ENCODE results near the gene BORCS6. TPM values are rescaled to one million over a fixed set of nuclear protein-coding genes. Genes with fewer than 3 reads are reported as not detected.

Gene BORCS6
- total and polyA plus RNA-seq, 2 of the 4 experiments (the other 2 are of a cell fraction), result 2.7 to 3.3 TPM

- WGBS, 2 experiments (ENCODE audit: extremely low coverage in 2 of 2, insufficient read length in 1 of 2), result 100% methylated on average over 2 of the region's 4 CpGs; no CpG with 5 or more reads in 1 of the 2 experiments
- H3K9ac ChIP-seq (ENCODE audit: low read depth, low read length), result no peak overlapping the region
- H2AFZ ChIP-seq (replicated peaks; ENCODE audit: low read length, poor library complexity), result no peak overlapping the region
- no peak overlapping the region for H2BK5ac ChIP-seq (ENCODE audit: low read depth, low read length, poor library complexity, severe bottlenecking)
- intact Hi-C loops (cut with micrococcal nuclease) (no loop called here), dilution Hi-C loops (cut with HindIII; ENCODE audit: low sequenced_read_pairs, unreplicated experiment) (loop anchor here (25.0 kb wide), 1 partner anchor 126 kb away; the partner anchor contains the start of genes ALOXE3 and HES7), in situ Hi-C loops (cut with MboI; ENCODE audit: low sequenced_read_pairs) (no loop called here)
- DNase-seq (no peak), ATAC-seq (ENCODE audit: low read depth) (no peak)
- H3K9me3 ChIP-seq (ENCODE audit: control insufficient read depth, insufficient read depth, low read length), result no peaks in the 10 kb centered on the region
- H3K4ac ChIP-seq (ENCODE audit: low read depth, low read length), result no peak overlapping the region
- H2BK20ac ChIP-seq (ENCODE audit: low read depth, low read length), result no peak overlapping the region
- no peak overlapping the region for H3K27ac ChIP-seq (ENCODE audit: insufficient read depth, low read length)
- ChIA-PET CTCF (no interaction called here), POLR2A (ENCODE audit: unreplicated experiment) (no interaction called here)
- H3K4me2 ChIP-seq (ENCODE audit: low read depth, low read length), result no peak overlapping the region
- no peaks in the 10 kb centered on the region for H3K27me3 ChIP-seq (ENCODE audit: control insufficient read depth, insufficient read depth, low read length)
- no peak overlapping the region for H3K14ac ChIP-seq (replicated peaks; ENCODE audit: low read depth, low read length)
- no peak overlapping the region for H4K8ac ChIP-seq (ENCODE audit: low read depth in 2 of 2, low read length in 2 of 2)
- BruUV-seq (replicated peaks), result no TSS peak
- H3K79me1 ChIP-seq (ENCODE audit: low read depth in 1 of 2, low read length in 2 of 2), result peaks cover 0 to 2% of the 10 kb centered on the region in 2 experiments; a peak in 2 of 4 replicates
- H3K4me1 ChIP-seq (ENCODE audit: control insufficient read depth, insufficient read depth, low read length), result no peaks in the 10 kb centered on the region
- H3K9me1 ChIP-seq (ENCODE audit: insufficient read depth, low read length), result no peaks in the 10 kb centered on the region
- H4K5ac ChIP-seq (ENCODE audit: low read depth, low read length), result no peak overlapping the region
- H2AK5ac ChIP-seq (ENCODE audit: low read depth, low read length), result no peak overlapping the region
- no peak overlapping the region for H3K4me3 ChIP-seq (ENCODE audit: insufficient read depth, low read depth, low read length)
- no peak overlapping the region for H3K23ac ChIP-seq (ENCODE audit: low read depth, low read length)
- no peak overlapping the region for H3K18ac ChIP-seq (ENCODE audit: low read depth, low read length)
- no peak overlapping the region for H2BK120ac ChIP-seq (ENCODE audit: low read depth, low read length)
- TF ChIP-seq RAD21 (IDR thresholded peaks at IDR 0.05; ENCODE audit: low read length) (no peak), BHLHE40 (IDR thresholded peaks at IDR 0.05; ENCODE audit: low read depth, low read length) (no peak), CHD1 (IDR thresholded peaks at IDR 0.05; ENCODE audit: low read depth, low read length) (no peak), RCOR1 (IDR thresholded peaks at IDR 0.05; ENCODE audit: insufficient replicate concordance, low read length) (no peak), CTCF (conservative IDR thresholded peaks at IDR 0.05; ENCODE audit: low read depth, low read length) (no peak), USF2 (IDR thresholded peaks at IDR 0.05; ENCODE audit: low read depth, low read length) (no peak), MXI1 (IDR thresholded peaks at IDR 0.05; ENCODE audit: borderline replicate concordance, low read depth, low read length) (no peak), POLR2A (IDR thresholded peaks at IDR 0.05; ENCODE audit: low read depth, low read length) (no peak), RFX5 (IDR thresholded peaks at IDR 0.05; ENCODE audit: low read depth, low read length) (no peak), NFE2L2 (IDR thresholded peaks at IDR 0.05; ENCODE audit: low read depth, low read length) (no peak), ELK1 (IDR thresholded peaks at IDR 0.05; ENCODE audit: borderline replicate concordance, low read depth, low read length) (no peak), FOS (IDR thresholded peaks at IDR 0.05; ENCODE audit: low read depth, low read length) (no peak), MAFK (IDR thresholded peaks at IDR 0.05; ENCODE audit: low read depth, low read length) (no peak)
- H2BK15ac ChIP-seq (ENCODE audit: low read depth, low read length), result no peak overlapping the region
- no peak overlapping the region for H2AK9ac ChIP-seq (replicated peaks; ENCODE audit: low read depth, low read length, poor library complexity)
- H3K36me3 ChIP-seq (ENCODE audit: control insufficient read depth, insufficient read depth, low read length), result peaks cover 31% of the 10 kb centered on the region
- H4K91ac ChIP-seq (ENCODE audit: insufficient read depth, low read depth, low read length), result no peak overlapping the region
- no peak overlapping the region for H3K56ac ChIP-seq (ENCODE audit: extremely low read depth, insufficient read depth, low read length)
- no peaks in the 10 kb centered on the region for H4K20me1 ChIP-seq (ENCODE audit: insufficient read depth, low read length)
These were observed 47.9 kb upstream of the BORCS6 start for GRCh38 chr17:8237886-8238285.

Data from IMR-90 (cell line).